Measurements from ENCODE around the gene PLA2G2F.

DNA sequence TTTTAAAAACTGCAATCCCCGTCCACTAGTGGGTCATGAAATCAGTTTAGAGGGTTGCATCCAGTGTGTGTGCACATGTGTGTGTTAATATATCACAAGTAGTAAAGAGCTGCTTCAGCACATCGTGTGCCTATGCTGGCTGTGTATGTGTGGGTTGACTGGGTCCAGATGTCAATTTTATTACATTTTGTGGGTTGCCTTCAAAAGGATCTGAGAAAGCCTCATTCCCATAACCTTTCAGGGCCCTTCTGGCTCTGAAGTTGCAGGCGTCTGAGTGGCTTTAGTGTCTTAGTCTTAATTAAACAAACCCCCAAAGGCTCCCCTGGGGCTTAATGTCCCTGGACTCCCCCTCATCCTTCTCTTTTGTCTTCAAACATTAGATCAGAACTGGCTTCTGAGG, 39.6 kb upstream of the PLA2G2F start:
- TF ChIP-seq POLR2AphosphoS5 (IDR thresholded peaks at IDR 0.05; ENCODE audit: low read length) (no peak), POLR2A (IDR thresholded peaks at IDR 0.05; ENCODE audit: low read depth, low read length) (no peak), BHLHE40 (IDR thresholded peaks at IDR 0.05; ENCODE audit: borderline replicate concordance in 1 of 2, low read depth in 2 of 2, low read length in 1 of 2) (no peak), CEBPB (IDR thresholded peaks at IDR 0.05; ENCODE audit: borderline replicate concordance in 1 of 2, low read depth in 2 of 2, low read length in 2 of 2) (no peak)

Data from GM12878 (cell line).